ENCODE results near the gene M1AP.

DNA sequence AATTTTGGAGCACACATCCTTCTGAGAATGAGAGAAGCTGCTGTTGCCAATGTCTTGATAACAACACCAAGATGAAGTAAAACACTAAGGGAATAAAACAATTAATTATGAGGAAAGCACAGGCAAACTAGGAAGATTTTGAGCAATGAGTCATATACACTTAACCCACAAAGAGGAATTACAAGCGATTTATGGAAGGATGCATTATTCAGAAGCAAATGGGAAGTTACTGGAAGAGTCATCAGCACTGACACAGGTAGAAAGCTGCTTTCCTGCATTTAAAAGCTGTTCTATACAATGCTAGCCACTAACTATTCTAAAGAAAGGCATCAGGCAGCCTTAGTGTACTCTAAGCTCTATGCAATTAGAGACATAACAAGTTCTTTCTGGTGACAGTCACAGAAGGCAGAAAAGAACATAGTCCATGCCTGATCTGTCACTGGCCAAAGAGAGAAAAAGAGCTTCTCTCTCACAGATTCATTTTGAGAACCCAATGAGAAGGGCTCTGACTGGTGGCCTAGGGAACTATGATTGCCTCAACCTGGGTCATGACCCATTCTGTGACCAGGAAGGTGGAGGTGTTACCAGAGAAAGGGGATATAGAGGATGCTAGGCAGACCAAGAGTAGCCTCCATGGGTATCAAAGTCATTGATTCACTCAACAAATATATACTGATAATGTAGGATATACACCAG, 45.4 kb downstream of the M1AP start:
- TF ChIP-seq SMC3 (IDR thresholded peaks at IDR 0.05; ENCODE audit: low read depth, low read length) (no peak), TCF12 (IDR thresholded peaks at IDR 0.05) (no peak; the same call in 1 of the 2 replicates), EZH2phosphoT487 (IDR thresholded peaks at IDR 0.05; ENCODE audit: borderline replicate concordance, low read depth) (no peak)

Measured in SK-N-SH (cell line).